ENCODE results near the gene SLC35A4.

GRCh38 chr5:140561753-140562523 lies 2.7 kb upstream of the SLC35A4 start:
- TF ChIP-seq EZH2 (IDR thresholded peaks at IDR 0.05; ENCODE audit: insufficient read depth, poor library complexity, severe bottlenecking): no peak
- no peak for TF ChIP-seq EZH2phosphoT487 (IDR thresholded peaks at IDR 0.05; ENCODE audit: insufficient read depth, low read depth)

Data from GM23248 (cell line).